HG03280 (cell line): ENCODE data around the gene PARD3.
"Not testable (repeated sequence)": the region's sequence is repeated elsewhere in the genome, so short reads cannot be mapped to it uniquely, and the experiment has no call there.

Experiments
- ATAC-seq: cut with Tn5 transposase; IDR thresholded peaks from one replicate; pipeline ENCODE4 v1.9.1; 2021; ENCODE audit warnings: mild to moderate bottlenecking, moderate library complexity; ENCODE audit not compliant: unreplicated experiment

Gene PARD3

GRCh38 chr10:34768972-34769330, 46.1 kb downstream of the PARD3 start:
- ATAC-seq: no peak

- ATAC-seq: no peak
Measured at GRCh38 chr10:34768261-34768971, 46.7 kb downstream of the PARD3 start.

GRCh38 chr10:34766811-34767494, 48.1 kb downstream of the PARD3 start:
- no peak for ATAC-seq

- ATAC-seq: no peak
Measured at GRCh38 chr10:34766266-34766600, 48.9 kb downstream of the PARD3 start.

GRCh38 chr10:34764472-34764946, 50.6 kb downstream of the PARD3 start:
- ATAC-seq: no peak

GRCh38 chr10:34762603-34763299, 52.3 kb downstream of the PARD3 start:
- no peak for ATAC-seq

- no peak for ATAC-seq
Measured at GRCh38 chr10:34762156-34762555, 52.9 kb downstream of the PARD3 start.

- no peak for ATAC-seq
Measured at GRCh38 chr10:34761453-34761852, 53.6 kb downstream of the PARD3 start.

GRCh38 chr10:34760606-34761005, 54.5 kb downstream of the PARD3 start:
- ATAC-seq: no peak

- no peak for ATAC-seq
Measured at GRCh38 chr10:34759837-34760215, 55.3 kb downstream of the PARD3 start.

- ATAC-seq: no peak
Measured at GRCh38 chr10:34759161-34759836, 55.8 kb downstream of the PARD3 start.

- no peak for ATAC-seq
Measured at GRCh38 chr10:34758447-34758996, 56.6 kb downstream of the PARD3 start.

GRCh38 chr10:34757933-34758332, 57.2 kb downstream of the PARD3 start:
- ATAC-seq: no peak

- not testable (repeated sequence) for ATAC-seq
Measured at GRCh38 chr10:34757181-34757580, 57.9 kb downstream of the PARD3 start.

- ATAC-seq: no peak
Measured at GRCh38 chr10:34756584-34756983, 58.5 kb downstream of the PARD3 start.

- no peak for ATAC-seq
Measured at GRCh38 chr10:34753014-34753757, 61.9 kb downstream of the PARD3 start.

GRCh38 chr10:34751272-34751671, 63.8 kb downstream of the PARD3 start:
- no peak for ATAC-seq

GRCh38 chr10:34750795-34751194, 64.3 kb downstream of the PARD3 start:
- not testable (repeated sequence) for ATAC-seq

- ATAC-seq: no peak
Measured at GRCh38 chr10:34748767-34749166, 66.3 kb downstream of the PARD3 start.

GRCh38 chr10:34748357-34748756, 66.7 kb downstream of the PARD3 start:
- ATAC-seq: no peak
